GM19239 (cell line): ENCODE measurements around the gene IL36G.
"Not testable (repeated sequence)": the region's sequence is repeated elsewhere in the genome, so short reads cannot be mapped to it uniquely, and the experiment has no call there.

Experiments used
- DNase-seq: peaks from one replicate; pipeline ENCODE4 v3.0.0; 2011; ENCODE audit warnings: low spot score; ENCODE audit not compliant: insufficient read length
- FAIRE-seq: peaks from 2 replicates; lab custom pipeline; 2011; peaks lifted over from hg19 to GRCh38; lab: Jason Lieb, UNC

Gene IL36G

GRCh38 chr2:112977559-112978056 lies at the start of gene IL36G:
IL36G (plus strand) TSS chr2:112978006; CDS start chr2:112978639, 633 bp downstream.
- no peak for DNase-seq
- FAIRE-seq: no peak

DNA sequence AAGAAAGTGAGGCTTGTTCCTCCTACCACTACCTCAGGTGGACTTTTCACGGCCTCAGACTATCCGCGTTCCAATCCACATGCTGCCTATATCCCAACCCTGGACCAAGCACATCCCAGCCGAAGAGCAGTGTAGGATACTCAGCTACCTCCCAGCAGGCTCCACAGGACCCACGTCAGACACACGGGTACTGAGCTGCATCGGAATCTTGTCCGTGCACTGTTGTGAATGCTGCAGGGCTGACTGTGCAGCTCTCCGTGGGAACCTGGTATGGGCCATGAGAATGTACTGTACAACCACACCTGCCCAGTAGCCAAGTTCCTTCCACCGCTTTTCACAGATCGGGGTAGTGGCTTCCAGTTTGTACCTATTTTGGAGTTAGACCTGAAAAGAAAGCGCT lies 44.5 kb upstream of the IL36G start:
- no peak for FAIRE-seq
- DNase-seq: no peak

DNA sequence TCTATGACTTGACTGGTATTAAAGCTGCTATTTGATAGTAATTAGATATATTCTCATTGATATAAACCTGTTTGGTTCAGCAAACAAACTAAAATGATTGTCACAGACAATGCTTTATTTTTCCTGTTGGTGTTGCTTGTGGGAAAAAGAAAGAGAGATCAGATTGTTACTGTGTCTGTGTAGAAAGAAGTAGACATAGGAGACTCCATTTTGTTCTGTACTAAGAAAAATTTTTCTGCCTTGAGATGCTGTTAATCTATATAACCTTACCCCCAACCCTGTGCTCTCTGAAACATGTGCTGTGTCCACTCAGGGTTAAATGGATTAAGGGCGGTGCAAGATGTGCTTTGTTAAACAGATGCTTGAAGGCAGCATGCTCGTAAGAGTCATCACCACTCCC lies 43.7 kb upstream of the IL36G start:
- FAIRE-seq, DNase-seq: not testable (repeated sequence)

DNA sequence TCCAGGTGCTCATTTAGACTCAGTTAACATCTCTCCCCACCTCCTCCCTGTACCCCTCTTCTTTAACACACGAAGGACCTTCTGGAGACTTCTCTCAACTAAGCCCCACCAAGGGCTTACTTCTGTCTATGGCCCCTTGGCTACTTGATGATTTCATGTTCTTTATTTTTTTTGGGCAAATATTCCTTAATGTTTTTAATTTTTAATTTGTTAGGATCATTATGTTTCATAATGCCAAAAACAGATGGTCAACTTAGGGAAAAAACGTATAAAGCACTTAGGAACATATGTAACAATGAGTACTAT lies 40.9 kb upstream of the IL36G start:
- DNase-seq (no peak), FAIRE-seq (no peak)

- DNase-seq (no peak), FAIRE-seq (no peak)
Measured at GRCh38 chr2:112938904-112939303, 38.9 kb upstream of the IL36G start.

GRCh38 chr2:112939425-112939824 lies 38.4 kb upstream of the IL36G start:
- FAIRE-seq: no peak

DNA sequence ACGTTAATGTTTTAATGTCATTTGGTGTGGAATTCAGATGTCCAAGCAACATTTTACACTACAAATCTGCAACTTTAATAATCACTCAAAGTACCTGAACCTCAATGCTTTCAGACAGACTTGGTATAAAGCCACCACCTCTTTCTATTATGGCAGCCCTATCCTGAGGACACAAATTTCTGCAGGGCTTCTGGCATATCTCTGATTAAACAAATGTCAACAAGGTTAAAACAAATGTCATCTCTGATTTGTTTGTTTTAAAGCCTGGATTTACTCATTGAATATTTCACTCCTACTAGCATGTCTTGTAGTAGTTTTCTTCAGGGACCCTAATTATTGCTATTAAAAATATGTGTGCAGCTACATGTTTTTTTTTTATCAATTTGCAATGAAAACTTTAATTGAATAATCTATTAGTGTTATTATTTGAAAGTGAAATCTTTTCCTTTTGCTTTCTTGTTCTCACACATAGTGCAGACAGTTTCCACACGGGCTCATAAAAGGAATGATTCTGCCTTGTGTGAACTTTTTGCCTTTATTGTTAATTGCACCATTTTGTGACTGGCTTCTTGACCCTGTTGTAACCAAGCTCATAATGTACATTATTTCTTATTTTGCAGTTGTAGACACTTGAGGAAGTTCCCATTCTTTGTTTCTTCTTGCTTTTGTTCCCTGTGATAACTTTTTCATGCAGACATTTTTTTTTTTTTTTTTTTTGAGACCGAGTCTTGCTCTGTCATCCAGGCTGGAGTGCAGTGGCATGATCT lies 36.8 kb upstream of the IL36G start:
- FAIRE-seq (no peak), DNase-seq (no peak)

More at GRCh38 chr2:112939425-112939824, 38.4 kb upstream of the IL36G start:
- no peak for DNase-seq

GRCh38 chr2:112941753-112942653 lies 35.8 kb upstream of the IL36G start:
- FAIRE-seq (peak; percentile 68), DNase-seq (peak; percentile 28)

DNA sequence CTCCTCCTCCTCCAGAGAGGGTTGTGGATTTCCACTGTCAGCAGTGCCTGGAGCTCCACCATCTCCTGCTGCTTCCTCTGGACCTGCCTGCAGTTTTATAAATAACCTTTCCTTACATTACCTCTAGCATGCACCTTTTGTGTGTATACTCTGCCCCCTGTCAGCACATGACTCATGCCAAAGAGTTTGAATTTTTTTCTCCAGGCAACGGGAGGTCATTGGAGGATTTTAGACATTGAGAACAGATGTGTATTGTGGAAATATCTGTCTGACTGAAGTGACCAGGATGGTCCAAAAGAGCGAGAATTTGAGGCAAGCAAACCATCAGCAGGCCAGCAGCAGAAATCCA lies 35.2 kb upstream of the IL36G start:
- DNase-seq: no peak
- no peak for FAIRE-seq

DNA sequence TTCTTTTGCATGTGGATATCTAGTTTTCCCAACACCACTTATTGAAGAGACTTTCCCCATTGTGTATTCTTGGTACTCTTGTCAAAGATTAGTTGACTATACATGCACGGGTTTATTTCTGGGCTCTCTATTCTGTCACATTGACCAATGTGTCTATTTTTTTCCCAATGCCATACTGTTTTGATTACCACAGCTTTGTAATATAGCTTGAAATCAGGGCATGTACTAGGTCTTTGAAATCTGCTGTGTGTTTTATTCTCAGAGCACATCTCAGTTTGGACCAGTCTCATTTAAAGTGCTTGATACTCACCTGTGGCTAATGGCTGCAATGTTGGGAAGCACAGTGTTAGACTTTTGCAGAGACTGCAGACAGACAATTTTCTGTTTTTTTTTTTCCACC lies 32.8 kb upstream of the IL36G start:
- DNase-seq (no peak), FAIRE-seq (no peak)

DNA sequence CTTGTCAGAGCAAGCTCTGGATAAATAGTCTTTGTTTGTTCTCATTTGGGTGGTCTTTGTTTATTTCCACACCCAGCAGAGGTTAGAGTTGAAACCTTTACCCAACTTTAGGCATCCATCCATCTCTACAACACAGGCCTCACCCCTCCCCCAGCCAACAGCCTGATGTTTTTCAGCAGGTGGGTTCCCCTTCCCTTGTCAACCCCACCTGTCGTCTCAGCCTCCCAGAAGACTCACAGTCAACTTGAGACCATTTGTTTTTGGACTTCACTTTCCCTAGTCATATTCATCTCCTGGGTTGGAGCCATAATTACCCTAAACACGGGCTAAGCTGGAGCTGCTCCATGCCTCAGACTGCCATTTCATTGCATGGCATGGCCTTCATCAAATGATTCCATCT lies 31.7 kb upstream of the IL36G start:
- FAIRE-seq: no peak
- no peak for DNase-seq

GRCh38 chr2:112947374-112947773 lies 30.4 kb upstream of the IL36G start:
- DNase-seq (no peak), FAIRE-seq (no peak)

- no peak for DNase-seq
- FAIRE-seq: no peak
Measured at GRCh38 chr2:112949456-112949855, 28.4 kb upstream of the IL36G start.

DNA sequence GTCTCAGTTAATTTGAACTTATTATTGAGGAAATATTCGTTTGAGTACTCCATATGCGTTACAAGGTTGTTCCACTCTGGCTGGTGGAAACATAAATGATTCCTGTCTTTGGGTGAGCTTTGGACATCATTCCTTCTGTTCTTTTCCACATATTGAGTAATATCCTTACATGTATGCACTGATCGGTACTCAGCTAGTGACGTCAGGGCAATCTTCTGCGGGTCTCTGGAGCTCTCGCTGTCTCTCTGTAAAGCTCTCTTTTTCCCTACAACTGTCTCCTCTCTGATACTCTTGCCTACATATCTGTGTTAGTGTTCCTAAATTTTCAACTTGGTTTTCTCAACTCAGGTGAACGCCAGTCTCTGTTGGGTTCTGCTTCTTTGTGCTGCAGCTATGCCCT lies 23.4 kb upstream of the IL36G start:
- no peak for FAIRE-seq

DNA sequence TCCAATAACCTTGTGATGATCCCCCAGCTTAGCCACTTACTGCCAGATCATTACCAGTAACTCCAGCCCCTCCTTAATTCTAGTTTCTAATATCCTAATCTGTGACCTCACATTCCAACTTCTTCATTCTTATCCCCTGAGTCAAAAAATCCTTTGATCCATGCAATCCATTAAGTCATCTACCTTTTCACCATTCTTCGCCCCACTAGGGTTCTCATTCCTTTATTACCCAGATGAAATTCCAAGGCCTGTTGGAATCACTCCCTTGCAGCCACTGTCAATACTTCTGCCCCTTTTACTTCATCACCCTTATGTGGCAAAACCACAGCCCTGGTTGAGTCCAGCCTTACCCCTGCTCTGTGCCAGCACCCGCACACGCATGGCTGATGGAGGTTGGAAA lies 20.3 kb upstream of the IL36G start:
- DNase-seq (no peak), FAIRE-seq (no peak)

More for the DNA sequence above, 23.4 kb upstream of the IL36G start:
- no peak for DNase-seq

- DNase-seq (peak; percentile 33), FAIRE-seq (peak; percentile 86)
Measured at GRCh38 chr2:112958428-112959108, 19.2 kb upstream of the IL36G start.

GRCh38 chr2:112959109-112959812 lies 18.5 kb upstream of the IL36G start:
- FAIRE-seq (no peak), DNase-seq (no peak)

DNA sequence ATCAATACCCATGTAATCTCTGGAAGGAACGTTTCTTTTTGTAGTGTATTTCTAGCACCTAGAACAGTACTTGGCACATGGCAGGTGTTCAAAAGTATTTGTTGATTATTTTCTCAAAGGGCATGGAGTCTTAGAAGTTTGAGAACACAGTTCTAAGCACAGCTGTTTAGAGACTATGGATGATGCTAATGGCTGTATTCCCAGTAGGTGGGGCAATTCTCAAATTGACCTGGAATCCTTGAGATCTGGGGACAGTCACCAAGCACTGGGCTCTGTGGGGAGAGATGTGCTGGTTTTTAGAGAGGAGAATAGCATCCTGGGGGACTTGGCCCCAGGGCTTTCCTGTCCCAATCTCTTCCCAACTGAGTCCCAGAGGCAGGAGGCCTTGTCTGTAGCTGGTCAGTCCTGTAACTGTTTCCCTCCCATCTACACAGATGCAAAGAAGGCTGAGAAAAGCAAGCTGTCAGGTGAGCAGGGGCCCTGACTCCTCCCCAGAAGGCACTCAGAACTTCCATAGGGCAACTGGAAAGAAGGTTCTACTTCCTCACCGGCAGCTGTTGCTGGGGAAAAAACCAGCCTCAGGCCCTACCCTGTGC lies 17.5 kb upstream of the IL36G start:
- DNase-seq (no peak), FAIRE-seq (no peak)

DNA sequence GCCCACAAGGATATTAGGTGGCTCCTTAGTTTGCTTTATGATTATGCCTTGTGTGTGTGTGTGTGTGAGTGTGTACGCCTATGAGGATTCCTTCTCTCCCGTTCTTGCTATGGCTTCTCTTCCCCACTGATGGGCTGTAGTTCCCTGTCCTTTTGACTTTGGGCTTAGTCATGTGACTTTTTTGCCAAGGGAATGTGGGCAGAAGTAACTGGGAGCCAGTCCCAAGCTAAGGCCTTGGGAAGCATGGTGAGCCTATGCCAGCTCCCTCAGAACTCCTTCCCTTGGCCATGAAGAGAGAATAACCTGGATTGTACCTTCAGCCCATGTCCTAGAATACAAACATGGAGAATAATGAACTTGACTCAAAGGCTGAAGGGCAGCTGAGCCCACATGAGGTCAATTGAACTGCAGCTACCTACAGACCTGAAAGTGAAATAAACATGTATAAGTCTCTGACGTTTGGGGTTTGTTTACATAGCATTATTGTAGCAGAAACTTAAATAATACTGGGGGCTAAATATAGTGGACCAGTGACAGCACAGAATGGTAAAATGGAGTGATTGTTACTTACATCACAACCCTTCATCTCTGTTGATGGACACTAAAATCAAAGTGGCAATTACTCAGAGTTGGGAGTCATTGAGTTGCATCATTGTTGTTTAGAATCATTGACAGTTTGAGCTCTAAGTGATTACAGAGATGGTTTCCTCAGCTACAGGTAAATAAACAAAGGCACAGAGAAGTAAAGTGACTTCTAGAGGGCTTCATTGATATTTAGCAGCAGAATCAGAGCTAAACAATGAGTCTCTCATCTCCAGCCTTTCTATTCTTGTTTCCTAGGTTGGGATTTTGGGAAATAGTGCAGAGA lies 15.3 kb upstream of the IL36G start:
- FAIRE-seq (no peak), DNase-seq (no peak)
